Colonic mucosa (tissue), 4 donors: ENCODE results near the gene THRB. TPM values are rescaled to one million over a fixed set of nuclear protein-coding genes. Genes with fewer than 3 reads are reported as not detected.

Source experiments
- DNase-seq: peaks from one replicate; pipeline ENCODE4 v3.0.0-alpha.2; 2020
- H3K27ac ChIP-seq: fragments of 200-600 bp; one replicate; pipeline ENCODE4 v1.8.0; 2021
- H3K27me3 ChIP-seq: fragments of 200-600 bp; one replicate; pipeline ENCODE4 v1.8.0; 2021
- H3K36me3 ChIP-seq: fragments of 200-600 bp; one replicate; pipeline ENCODE4 v1.8.0; 2021
- H3K4me1 ChIP-seq: fragments of 200-600 bp; one replicate; pipeline ENCODE4 v1.8.0; 2021; ENCODE audit warnings: mild to moderate bottlenecking
- H3K4me3 ChIP-seq: fragments of 200-600 bp; one replicate; pipeline ENCODE4 v1.8.0; 2021
- H3K9ac ChIP-seq, 2 donors: one replicate each; pipeline ENCODE4 v1.7.0; 2013; ENCODE audit warnings: control low read depth in 2 of 2, low read depth in 2 of 2, low read length in 2 of 2
- H3K9me3 ChIP-seq: fragments of 200-600 bp; one replicate; pipeline ENCODE4 v1.8.0; 2021
- CTCF ChIP-seq: fragments of 200-600 bp; IDR thresholded peaks from one replicate; pipeline ENCODE4 v1.8.0; 2022; ENCODE audit warnings: antibody characterized with exemption, mild to moderate bottlenecking
- intact Hi-C: fragments of 100-400 bp; cut with DNase I; formaldehyde crosslinking; loops from one replicate; pipeline ENCODE4 v1.14.1; 2022
- total RNA-seq, 2 donors: library from RNA; stranded (reverse); fragmentation: NEBNext Ultra II Directional in 1 of 2; extraction: Animal tissue kit (Norgen Biotek cat#: 25700) in 1 of 2; gene quantifications; one replicate each; pipeline ENCODE4 v1.2.1, GENCODE V29; 2021
- donor health status: healthy.
- donor health status: DM: no; HTN: no; CAD: no.
- donor health status: DM: no; HTN: no; CAD: no.

The THRB gene
- total RNA-seq, 2 donors from 2014 or later, result 23.3 to 27.6 TPM

GRCh38 chr3:24136624-24137310 is 357.9 kb downstream of the THRB start:
- no peak for DNase-seq
- Histone ChIP-seq H3K36me3 (no peaks in the 10 kb centered on the region), H3K4me3 (no peak overlapping the region), H3K9me3 (no peaks in the 10 kb centered on the region), H3K27ac (no peak overlapping the region), H3K27me3 (no peaks in the 10 kb centered on the region), H3K9ac (no peak overlapping the region), H3K4me1 (no peaks in the 10 kb centered on the region)
- no peak for TF ChIP-seq CTCF
- intact Hi-C loops, result no loop called here

- no peaks in the 10 kb centered on the region for H3K36me3 ChIP-seq
- H3K9ac ChIP-seq, result no peak overlapping the region
- no peak overlapping the region for H3K4me3 ChIP-seq
- no peak for TF ChIP-seq CTCF
- DNase-seq, result no peak
- no peaks in the 10 kb centered on the region for H3K4me1 ChIP-seq
- intact Hi-C loops, result no loop called here
- no peaks in the 10 kb centered on the region for H3K9me3 ChIP-seq
- no peak overlapping the region for H3K27ac ChIP-seq
- no peaks in the 10 kb centered on the region for H3K27me3 ChIP-seq
Measured at GRCh38 chr3:24135280-24135679, 359.4 kb downstream of the THRB start.

- no peaks in the 10 kb centered on the region for H3K36me3 ChIP-seq
- H3K4me1 ChIP-seq, result no peaks in the 10 kb centered on the region
- TF ChIP-seq CTCF, result no peak
- H3K9me3 ChIP-seq, result no peaks in the 10 kb centered on the region
- H3K27me3 ChIP-seq, result no peaks in the 10 kb centered on the region
- DNase-seq, result no peak
- H3K27ac ChIP-seq, result no peak overlapping the region
- no peak overlapping the region for H3K4me3 ChIP-seq
- intact Hi-C loops, result no loop called here
- H3K9ac ChIP-seq, result no peak overlapping the region
Measured at GRCh38 chr3:24133942-24134341, 360.7 kb downstream of the THRB start.

- no peaks in the 10 kb centered on the region for H3K36me3 ChIP-seq
- TF ChIP-seq CTCF, result no peak
- no peaks in the 10 kb centered on the region for H3K27me3 ChIP-seq
- H3K4me3 ChIP-seq, result no peak overlapping the region
- no peaks in the 10 kb centered on the region for H3K9me3 ChIP-seq
- H3K4me1 ChIP-seq, result no peaks in the 10 kb centered on the region
- no peak overlapping the region for H3K27ac ChIP-seq
- no peak for DNase-seq
- H3K9ac ChIP-seq, result no peak overlapping the region
- intact Hi-C loops, result no loop called here
Measured at GRCh38 chr3:24133436-24133835, 361.2 kb downstream of the THRB start.

GRCh38 chr3:24129549-24129948 is 365.1 kb downstream of the THRB start:
- TF ChIP-seq CTCF, result no peak
- DNase-seq, result no peak
- intact Hi-C loops, result no loop called here
- Histone ChIP-seq H3K4me1 (no peaks in the 10 kb centered on the region), H3K4me3 (no peak overlapping the region), H3K9ac (no peak overlapping the region), H3K36me3 (no peaks in the 10 kb centered on the region), H3K27me3 (no peaks in the 10 kb centered on the region), H3K9me3 (no peaks in the 10 kb centered on the region), H3K27ac (no peak overlapping the region)
